GM19099 (cell line): ENCODE measurements around the gene PEX6.

Experiments used
- POLR2A ChIP-seq: IDR thresholded peaks from 3 replicates; pipeline ENCODE4 v1.6.1; 2011; ENCODE audit warnings: low read depth; ENCODE audit not compliant: insufficient read length; ENCODE audit errors: extremely low read depth

The PEX6 gene

DNA sequence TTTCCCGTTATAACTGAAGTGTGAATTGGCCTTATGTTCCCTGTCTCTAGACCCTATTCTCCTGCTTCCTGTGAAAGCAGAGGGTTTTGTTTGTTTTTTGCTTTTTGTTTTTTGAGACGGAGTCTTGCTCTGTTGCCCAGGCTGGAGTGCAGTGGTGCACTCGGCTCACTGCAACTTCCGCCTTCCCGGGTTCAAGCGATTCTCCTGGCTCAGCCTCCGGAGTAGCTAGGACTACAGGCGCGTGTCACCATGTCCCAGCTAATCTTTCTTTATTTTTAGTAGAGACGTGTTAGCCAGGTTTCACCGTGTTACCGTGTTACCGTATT, 19.1 kb downstream of the PEX6 start:
- TF ChIP-seq POLR2A = no peak

GRCh38 chr6:42958125-42958524, 20.9 kb downstream of the PEX6 start:
- TF ChIP-seq POLR2A = no peak

- TF ChIP-seq POLR2A = no peak
Measured at GRCh38 chr6:42952389-42952788, 26.6 kb downstream of the PEX6 start.

DNA sequence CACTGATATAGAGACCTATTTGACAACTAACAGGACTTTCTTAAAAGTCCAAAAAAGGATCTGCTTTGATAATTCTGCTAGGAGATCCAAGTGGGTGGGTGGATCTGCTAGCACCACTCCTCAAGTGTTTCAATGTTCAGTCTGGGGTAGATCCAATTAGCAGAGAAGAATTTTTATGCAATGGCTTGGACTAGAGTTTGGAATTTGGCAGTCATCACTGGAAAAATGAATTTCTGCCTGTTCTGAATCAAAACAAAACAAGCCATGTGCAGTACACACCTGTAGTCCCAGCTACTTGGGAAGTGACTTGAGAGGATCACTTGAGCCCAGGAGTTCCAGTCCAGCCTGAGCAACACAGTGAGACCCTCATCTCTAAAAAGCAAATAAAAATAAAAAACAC, 31.0 kb downstream of the PEX6 start:
- TF ChIP-seq POLR2A = no peak

GRCh38 chr6:42942444-42942843, 36.5 kb downstream of the PEX6 start:
- TF ChIP-seq POLR2A = no peak

- no peak for TF ChIP-seq POLR2A
Measured at GRCh38 chr6:42940493-42941045, 38.4 kb downstream of the PEX6 start.

- TF ChIP-seq POLR2A = no peak
Measured at GRCh38 chr6:42939810-42940167, 39.2 kb downstream of the PEX6 start.

DNA sequence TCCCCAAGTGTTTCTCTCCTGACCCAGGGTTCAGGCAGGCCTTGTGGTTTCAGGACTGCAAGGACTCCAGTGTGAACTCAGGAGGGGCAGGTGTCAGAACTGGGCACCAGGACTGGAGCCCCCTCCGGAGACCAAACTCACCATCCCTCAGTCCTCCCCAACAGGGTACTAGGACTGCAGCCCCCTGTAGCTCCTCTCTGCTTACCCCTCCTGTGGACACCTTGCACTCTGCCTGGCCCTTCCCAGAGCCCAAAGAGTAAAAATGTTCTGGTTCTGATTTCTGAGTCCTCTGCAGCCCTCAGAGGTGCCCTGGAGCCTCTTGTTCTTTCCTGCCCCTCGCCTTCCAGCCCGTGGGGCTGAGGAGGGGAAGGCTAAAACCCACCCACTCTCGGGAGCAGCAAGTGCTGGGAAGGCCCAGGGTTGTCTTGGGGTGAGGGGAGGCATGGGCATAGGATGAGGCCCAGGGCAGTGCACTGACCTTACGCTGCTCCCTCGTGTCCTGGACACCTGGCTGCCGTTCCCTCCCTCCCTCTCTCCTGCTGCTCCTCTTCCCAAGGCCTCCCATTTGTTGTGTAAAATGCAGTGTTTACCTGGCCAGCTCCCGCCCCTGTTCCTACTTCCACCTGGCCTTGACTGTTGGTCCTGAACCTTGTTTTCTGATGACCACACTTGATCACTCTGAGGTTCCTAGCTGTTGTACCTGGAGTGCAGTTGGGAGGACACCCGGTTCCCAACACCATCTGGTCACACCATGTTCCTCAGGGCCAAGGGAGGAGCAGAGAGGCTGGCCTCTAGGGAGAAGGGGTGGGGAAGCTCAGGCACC, 39.8 kb downstream of the PEX6 start:
- TF ChIP-seq POLR2A = no peak

DNA sequence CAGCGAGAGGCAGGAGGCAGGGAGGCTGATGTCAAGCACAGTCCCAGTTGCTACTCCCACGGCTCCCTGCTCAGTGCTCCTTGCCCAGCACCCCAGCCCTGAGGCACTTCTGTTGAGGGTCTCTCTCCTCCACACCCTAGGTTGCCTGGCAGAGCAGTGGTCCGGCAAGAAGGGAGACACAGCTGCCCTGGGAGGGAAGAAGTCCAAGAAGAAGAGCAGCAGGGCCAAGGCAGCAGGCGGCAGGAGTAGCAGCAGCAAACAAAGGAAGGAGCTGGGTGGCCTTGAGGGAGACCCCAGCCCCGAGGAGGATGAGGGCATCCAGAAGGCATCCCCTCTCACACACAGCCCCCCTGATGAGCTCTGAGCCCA, 40.6 kb downstream of the PEX6 start:
- TF ChIP-seq POLR2A = no peak

DNA sequence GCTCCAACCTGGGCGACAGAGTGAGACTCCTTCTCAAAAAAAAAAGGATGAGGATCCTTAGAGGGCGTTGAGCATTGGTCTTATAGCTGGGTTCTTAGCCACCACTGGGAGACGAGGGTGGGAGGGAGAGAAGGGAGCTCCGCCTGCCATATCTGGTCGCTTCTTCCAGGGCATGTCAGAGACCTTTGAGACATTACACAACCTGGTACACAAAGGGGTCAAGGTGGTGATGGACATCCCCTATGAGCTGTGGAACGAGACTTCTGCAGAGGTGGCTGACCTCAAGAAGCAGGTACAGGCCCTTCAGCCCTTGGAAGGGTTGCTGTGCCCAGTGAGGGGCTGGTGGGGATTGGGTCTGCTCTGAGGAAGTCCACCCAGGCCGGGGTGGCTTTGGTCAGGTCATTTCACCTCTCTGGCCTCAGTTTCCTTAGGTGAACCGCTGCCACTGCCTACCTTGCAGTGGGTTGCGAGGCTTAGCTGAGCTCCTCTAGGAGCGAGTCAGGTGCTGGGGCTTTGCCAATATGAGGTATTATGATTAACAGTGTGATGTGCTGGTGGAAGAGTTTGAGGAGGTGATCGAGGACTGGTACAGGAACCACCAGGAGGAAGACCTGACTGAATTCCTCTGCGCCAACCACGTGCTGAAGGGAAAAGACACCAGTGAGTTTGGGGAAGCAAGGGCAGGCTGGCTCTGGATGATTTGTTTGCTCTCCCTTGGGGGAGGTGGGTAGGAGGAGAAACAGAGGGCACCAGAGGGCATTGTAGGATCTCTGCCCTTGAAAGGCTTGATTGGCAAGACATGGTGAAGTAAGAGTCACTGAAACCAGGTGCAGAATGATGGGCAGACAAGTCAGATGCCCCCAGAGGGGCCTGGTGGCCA, 41.2 kb downstream of the PEX6 start:
- no peak for TF ChIP-seq POLR2A

- no peak for TF ChIP-seq POLR2A
Measured at GRCh38 chr6:42936398-42936797, 42.6 kb downstream of the PEX6 start.

DNA sequence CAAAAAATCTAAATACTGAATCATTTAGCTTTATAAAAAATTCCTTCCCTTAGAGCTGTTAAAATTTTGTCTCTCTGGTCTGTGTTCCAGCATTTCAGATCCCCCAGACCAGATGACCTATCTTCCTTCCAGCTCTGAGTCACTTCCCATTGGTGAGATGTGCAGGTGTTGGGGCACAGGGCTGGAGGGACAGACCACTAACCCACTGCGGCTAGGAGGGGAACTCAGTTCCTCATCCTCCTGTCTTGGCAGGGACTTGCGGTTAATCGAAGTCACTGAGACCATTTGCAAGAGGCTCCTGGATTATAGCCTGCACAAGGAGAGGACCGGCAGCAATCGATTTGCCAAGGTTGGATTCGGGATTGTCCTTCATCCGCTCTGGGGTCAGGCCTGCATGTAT, 43.7 kb downstream of the PEX6 start:
- TF ChIP-seq POLR2A = no peak

DNA sequence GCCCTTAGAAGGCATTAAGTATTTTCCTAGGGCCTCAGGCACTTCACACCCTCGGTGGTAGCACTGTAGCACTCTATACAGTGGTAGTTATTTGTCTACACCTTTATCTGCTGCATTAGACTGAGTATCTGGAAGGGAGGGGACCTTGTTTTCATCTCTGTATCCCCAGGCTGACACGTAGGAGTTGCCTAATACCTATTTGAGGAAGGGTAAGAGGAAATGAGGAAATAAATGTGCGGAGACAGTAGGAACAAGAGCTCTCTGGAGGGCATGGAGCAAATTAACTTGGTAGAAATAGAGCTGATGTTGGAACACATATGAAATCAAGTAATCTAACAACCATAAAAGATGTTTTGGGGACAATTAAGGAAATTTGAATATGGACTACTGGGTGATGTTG, 45.8 kb downstream of the PEX6 start:
- no peak for TF ChIP-seq POLR2A

GRCh38 chr6:42932412-42932811, 46.6 kb downstream of the PEX6 start:
- TF ChIP-seq POLR2A = no peak

- no peak for TF ChIP-seq POLR2A
Measured at GRCh38 chr6:42929821-42930360, 49.1 kb downstream of the PEX6 start.
